Stomach (tissue), 9 donors: ENCODE measurements around the gene C10orf67. TPM values are rescaled to one million over a fixed set of nuclear protein-coding genes. Genes with fewer than 3 reads are reported as not detected.

ENCODE experiments used
- DNase-seq, 2 donors: peaks; one replicate each; pipeline versions ENCODE4 v3.0.0 to v3.0.0-alpha.2; 2013 to 2019
- H3K27ac ChIP-seq, 5 donors: fragments of 200-600 bp in 4 of 5; sonication (generic) in 4 of 5; one replicate each; pipeline ENCODE4 v1.5.1; 2013 to 2019; ENCODE audit warnings: mild to moderate bottlenecking in 1 of 5, moderate library complexity in 1 of 5
- H3K27me3 ChIP-seq, 3 donors: fragments of 200-600 bp; sonication (generic); one replicate each; pipeline ENCODE4 v1.5.1; 2017 to 2019; ENCODE audit warnings: mixed run types in 1 of 3
- H3K36me3 ChIP-seq, 4 donors: fragments of 200-600 bp; sonication (generic); 1 replicate in 3 of 4; 2 replicates in 1 of 4; pipeline ENCODE4 v1.5.1; 2016 to 2019
- H3K4me1 ChIP-seq, 4 donors: fragments of 200-600 bp; sonication (generic); one replicate each; pipeline ENCODE4 v1.5.1; 2016 to 2019
- H3K4me3 ChIP-seq, 4 donors: fragments of 200-600 bp; sonication (generic) in 3 of 4; one replicate each; pipeline ENCODE4 v1.5.1; 2016 to 2019; ENCODE audit warnings: mild to moderate bottlenecking in 1 of 4
- H3K9me3 ChIP-seq, 4 donors: fragments of 200-600 bp; sonication (generic); one replicate each; pipeline ENCODE4 v1.5.1; 2016 to 2019
- CTCF ChIP-seq, 7 experiments: fragments of 450-650 bp in 4 of 7; fragments of 200-600 bp in 3 of 7; sonication (generic) in 3 of 7; IDR thresholded peaks; one replicate each; pipeline ENCODE4 v1.5.1; 2016 to 2019; ENCODE audit warnings: antibody characterized with exemption in 7 of 7, control low read depth in 2 of 7, mild to moderate bottlenecking in 1 of 7
- EP300 ChIP-seq: sonication (generic); formaldehyde crosslinking; IDR thresholded peaks from one replicate; pipeline ENCODE4 v1.6.1; 2017; ENCODE audit warnings: antibody characterized with exemption
- POLR2A ChIP-seq, 4 donors: fragments of 450-650 bp; IDR thresholded peaks; one replicate each; pipeline ENCODE4 v1.6.1; 2016; ENCODE audit warnings: antibody characterized with exemption in 4 of 4, control low read depth in 2 of 4, mild to moderate bottlenecking in 1 of 4, moderate library complexity in 1 of 4
- POLR2AphosphoS5 ChIP-seq, 3 donors: sonication (generic); formaldehyde crosslinking; IDR thresholded peaks; one replicate each; pipeline ENCODE4 v1.6.1; 2016; ENCODE audit warnings: antibody characterized with exemption in 3 of 3
- whole genome bisulfite sequencing, 5 donors: extraction: QIAGEN DNeasy Blood & Tissue Kit in 3 of 5; methylation state at CpG; one replicate each; pipeline versions ENCODE4 v1.1.5 to v1.1.7; 2013 to 2018; 5-methylcytosine and 5-hydroxymethylcytosine counted together
- intact Hi-C: fragments of 100-400 bp; cut with DNase I; formaldehyde crosslinking; loops from one replicate; pipeline ENCODE4 v1.15.1; 2023; ENCODE audit warnings: low total_unique reads
- polyA plus RNA-seq, 3 donors: library from polyadenylated mRNA; stranded (reverse); fragments of 200-250 nt; gene quantifications; one replicate each; pipeline ENCODE4 v1.2.3, GENCODE V29; 2013
- total RNA-seq, 5 donors: library from RNA; depleted of rRNA; stranded (reverse); fragments of >200 nt; gene quantifications; one replicate each; pipeline versions ENCODE4 v1.1.0 to v1.2.3, GENCODE V29; 2014 to 2016
- donor health status: healthy with polysubstance abuse.
- donor health status: Bipolar disorder and iron deficiency.
- donor health status: healthy.

C10orf67 gene
- total and polyA plus RNA-seq, 8 donors = 0.18 to 1.2 (median 0.31) TPM; not detected in 5

GRCh38 chr10:23203369-23204325, 140.9 kb downstream of the C10orf67 start:
- 11 to 38% (median 17%) methylated on average over 29 of the region's 29 CpGs for WGBS, 5 donors
- peaks cover 14 to 70% (median 46%) of the 10 kb centered on the region in 3 donors for H3K27me3 ChIP-seq
- intact Hi-C loops = no loop called here

GRCh38 chr10:23202779-23203178, 141.8 kb downstream of the C10orf67 start:
- no peak overlapping the region for H3K4me3 ChIP-seq
- TF ChIP-seq POLR2AphosphoS5 (IDR thresholded peaks at IDR 0.05) = no peak
- no peak for TF ChIP-seq CTCF (IDR thresholded peaks at IDR 0.05)
- TF ChIP-seq POLR2A (IDR thresholded peaks at IDR 0.05) = no peak
- H3K27ac ChIP-seq = no peak overlapping the region
- 6 to 12% (median 8%) methylated on average over 3 of the region's 3 CpGs for WGBS, 5 donors
- peaks cover 0 to 17% (median 4%) of the 10 kb centered on the region in 4 donors for H3K4me1 ChIP-seq
- H3K9me3 ChIP-seq = no peaks in the 10 kb centered on the region
- DNase-seq = no peak
- intact Hi-C loops = no loop called here
- H3K27me3 ChIP-seq = peaks cover 18 to 79% (median 47%) of the 10 kb centered on the region in 3 donors
- H3K36me3 ChIP-seq = no peaks in the 10 kb centered on the region

More at GRCh38 chr10:23203369-23204325, 140.9 kb downstream of the C10orf67 start:
- Histone ChIP-seq H3K4me3 (no peak overlapping the region), H3K27ac (no peak overlapping the region), H3K4me1 (peaks cover 0 to 14% (median 4%) of the 10 kb centered on the region in 4 donors), H3K36me3 (no peaks in the 10 kb centered on the region), H3K9me3 (no peaks in the 10 kb centered on the region)
- DNase-seq = no peak
- TF ChIP-seq CTCF (IDR thresholded peaks at IDR 0.05) (no peak), POLR2AphosphoS5 (IDR thresholded peaks at IDR 0.05) (no peak), POLR2A (IDR thresholded peaks at IDR 0.05) (no peak), EP300 (no peak)

DNA sequence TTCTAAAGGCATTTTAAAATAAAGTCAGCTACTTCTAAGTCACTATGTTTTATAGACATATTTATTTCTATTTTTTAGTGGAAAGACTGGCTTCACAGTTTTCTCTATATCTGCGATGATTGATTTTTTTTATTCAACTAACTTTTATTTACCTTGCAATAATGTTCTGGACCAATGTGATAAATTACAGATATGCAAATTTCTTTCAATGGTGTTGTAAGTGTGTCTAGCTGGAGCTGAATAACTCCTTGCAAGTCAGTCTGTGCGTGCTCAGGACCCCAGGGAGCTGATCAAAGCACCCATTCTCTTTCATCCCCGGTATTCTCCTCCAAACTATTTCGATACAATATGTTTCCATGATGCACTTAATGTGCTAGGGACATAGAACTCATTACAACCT, 142.8 kb downstream of the C10orf67 start:
- H3K4me3 ChIP-seq = no peak overlapping the region
- no peak for DNase-seq
- intact Hi-C loops = no loop called here
- peaks cover 22 to 88% (median 55%) of the 10 kb centered on the region in 3 donors for H3K27me3 ChIP-seq
- no peaks in the 10 kb centered on the region for H3K36me3 ChIP-seq
- TF ChIP-seq POLR2AphosphoS5 (IDR thresholded peaks at IDR 0.05) = no peak
- H3K27ac ChIP-seq = no peak overlapping the region
- H3K4me1 ChIP-seq = peaks cover 0 to 17% (median 4%) of the 10 kb centered on the region in 4 donors
- no peaks in the 10 kb centered on the region for H3K9me3 ChIP-seq
- 7 to 16% (median 10%) methylated on average over 4 of the region's 4 CpGs for WGBS, 5 donors

- Histone ChIP-seq H3K4me1 (peaks cover 0 to 17% (median 4%) of the 10 kb centered on the region in 4 donors), H3K36me3 (no peaks in the 10 kb centered on the region), H3K4me3 (no peak overlapping the region), H3K27ac (no peak overlapping the region), H3K27me3 (peaks cover 23 to 95% (median 62%) of the 10 kb centered on the region in 3 donors), H3K9me3 (no peaks in the 10 kb centered on the region)
- intact Hi-C loops = no loop called here
- no peak for DNase-seq
- TF ChIP-seq EP300 (no peak), POLR2A (IDR thresholded peaks at IDR 0.05) (no peak), POLR2AphosphoS5 (IDR thresholded peaks at IDR 0.05) (no peak), CTCF (IDR thresholded peaks at IDR 0.05) (no peak)
- 4 to 9% (median 5%) methylated on average over 11 of the region's 11 CpGs for WGBS, 5 donors
Measured at GRCh38 chr10:23200997-23201652, 143.5 kb downstream of the C10orf67 start.
